HepG2 (cell line): ENCODE results near the gene CACHD1. TPM values are rescaled to one million over a fixed set of nuclear protein-coding genes. Genes with fewer than 3 reads are reported as not detected.

Source experiments
- ATAC-seq: fragments of 200-7000 bp; cut with Tn5 transposase; 3 replicates; pipeline ENCODE4 v1.9.1; 2020; ENCODE audit warnings: mild to moderate bottlenecking, moderate library complexity
- BruUV-seq: library from RNA; stranded (reverse); fragments of 400-500 nt; replicated peaks from 2 replicates; lab custom pipeline; 2021; lab: Mats Ljungman, UMichigan
- CTCF ChIA-PET: fragments of 300-600 bp; formaldehyde crosslinking; extraction: SDS; loops from one replicate; lab custom pipeline; 2021; ENCODE audit warnings: low total read pairs, inconsistent platforms, low intra/inter-chr PET ratio; lab: Yijun Ruan, JAX
- POLR2A ChIA-PET: fragments of 350-600 bp; sonication (Branson Sonifier 250); formaldehyde crosslinking; loops from one replicate; lab custom pipeline; 2020; ENCODE audit warnings: antibody characterized with exemption, inconsistent platforms; lab: Yijun Ruan, JAX
- DNase-seq: peaks from one replicate; pipeline ENCODE4 v3.0.0-alpha.2; 2015; ENCODE audit warnings: low spot score
- FAIRE-seq: peaks from 3 replicates; lab custom pipeline; 2011; peaks lifted over from hg19 to GRCh38; lab: Jason Lieb, UNC
- H2AFZ ChIP-seq: one replicate; pipeline ENCODE4 v1.6.1; 2011; ENCODE audit warnings: low read length, inconsistent platforms
- H3K27ac ChIP-seq: fragments of 300-600 bp; 3 replicates; pipeline ENCODE4 v1.8.0; 2011; ENCODE audit warnings: mixed run types, mild to moderate bottlenecking, mixed read lengths, low read length, inconsistent platforms; ENCODE audit not compliant: insufficient read depth; ENCODE audit errors: extremely low read length
- H3K27me3 ChIP-seq, 2 experiments: fragments of 200-600 bp in 1 of 2; 2 replicates in 1 of 2; 3 replicates in 1 of 2; pipeline versions ENCODE4 v1.6.0 to v1.8.0; 2011; ENCODE audit warnings: low read length in 2 of 2, mild to moderate bottlenecking in 2 of 2, moderate library complexity in 2 of 2, inconsistent platforms in 1 of 2; ENCODE audit not compliant: insufficient read depth in 2 of 2, control insufficient read depth in 1 of 2
- H3K36me3 ChIP-seq, 2 experiments: fragments of 200-600 bp in 1 of 2; replicated peaks in 1 of 2; 2 replicates in 1 of 2; 3 replicates in 1 of 2; pipeline versions ENCODE4 v1.5.1 to v1.8.0; 2011; ENCODE audit warnings: low read length in 2 of 2, inconsistent platforms in 1 of 2; ENCODE audit not compliant: insufficient read depth in 2 of 2, control insufficient read depth in 1 of 2
- H3K4me1 ChIP-seq: 2 replicates; pipeline ENCODE4 v1.5.1; 2012; ENCODE audit warnings: low read length, inconsistent platforms; ENCODE audit not compliant: insufficient read depth
- H3K4me2 ChIP-seq: 2 replicates; pipeline ENCODE4 v1.6.0; 2011; ENCODE audit warnings: low read depth, low read length, inconsistent platforms
- H3K4me3 ChIP-seq, 3 experiments: fragments of 200-600 bp in 1 of 3; sonication (generic), shearing (Covaris generic) in 1 of 3; replicated peaks in 1 of 3; 2 replicates each; pipeline ENCODE4 v1.5.1; 2011 to 2016; ENCODE audit warnings: low read length in 3 of 3, inconsistent platforms in 2 of 3, low read depth in 2 of 3, mild to moderate bottlenecking in 2 of 3, control low read depth in 1 of 3, mixed read lengths in 1 of 3; ENCODE audit not compliant: insufficient read depth in 1 of 3
- H3K79me2 ChIP-seq: one replicate; pipeline ENCODE4 v1.6.1; 2011; ENCODE audit warnings: low read length, inconsistent platforms; ENCODE audit not compliant: insufficient read depth
- H3K9ac ChIP-seq: 2 replicates; pipeline ENCODE4 v1.6.0; 2011; ENCODE audit warnings: mild to moderate bottlenecking, low read depth, low read length, inconsistent platforms; ENCODE audit not compliant: insufficient read depth
- H3K9me3 ChIP-seq: 2 replicates; pipeline ENCODE4 v1.5.1; 2012; ENCODE audit warnings: mild to moderate bottlenecking, low read length
- H4K20me1 ChIP-seq: 2 replicates; pipeline ENCODE4 v1.6.0; 2011; ENCODE audit warnings: inconsistent platforms, mild to moderate bottlenecking, low read length, moderate library complexity; ENCODE audit not compliant: insufficient read depth
- FOXM1 ChIP-seq: sonication (generic); formaldehyde crosslinking; IDR thresholded peaks from 2 replicates; pipeline ENCODE4 v1.5.0; 2020; ENCODE audit warnings: missing genetic modification reagents
- HMGA1 ChIP-seq: sonication (generic); formaldehyde crosslinking; conservative IDR thresholded peaks from 2 replicates; pipeline ENCODE4 v1.4.0; 2020; ENCODE audit warnings: missing genetic modification reagents
- JUNB ChIP-seq: sonication (generic); formaldehyde crosslinking; IDR thresholded peaks from 2 replicates; pipeline ENCODE4 v1.8.0; 2022; ENCODE audit warnings: missing genetic modification reagents, mild to moderate bottlenecking, borderline replicate concordance
- ZNF274 ChIP-seq: sonication (generic); formaldehyde crosslinking; IDR thresholded peaks from 2 replicates; pipeline ENCODE4 v1.5.1; 2020; ENCODE audit warnings: mild to moderate bottlenecking, missing genetic modification reagents
- ZNF343 ChIP-seq: sonication (generic); formaldehyde crosslinking; IDR thresholded peaks from 2 replicates; pipeline ENCODE4 v1.4.0; 2020; ENCODE audit warnings: mild to moderate bottlenecking, missing genetic modification reagents
- ZNF781 ChIP-seq: sonication (generic); formaldehyde crosslinking; IDR thresholded peaks from 2 replicates; pipeline ENCODE4 v1.5.1; 2020; ENCODE audit warnings: borderline replicate concordance, mild to moderate bottlenecking, missing genetic modification reagents; ENCODE audit errors: not compliant biosample characterization
- WGBS: methylation state at CpG from one replicate; pipeline ENCODE4 v1.1.6; 2017; ENCODE audit warnings: low lambda C conversion rate; 5-methylcytosine and 5-hydroxymethylcytosine counted together
- in situ Hi-C: cut with HindIII; loops from 2 replicates; pipeline ENCODE4 v1.10.0; 2017; ENCODE audit warnings: low pct_unique_long_range_greater_than_20kb; ENCODE audit not compliant: extremely low pct_ligation_motif_present
- intact Hi-C: fragments of 100-400 bp; cut with micrococcal nuclease; formaldehyde crosslinking; loops from one replicate; pipeline ENCODE4 v1.10.0; 2022; ENCODE audit not compliant: unreplicated experiment
- polyA plus RNA-seq, 8 experiments: library from polyadenylated mRNA; depleted of rRNA in 3 of 8; stranded (reverse) in 7 of 8; unstranded in 1 of 8; fragments of >200 nt; fragmentation: Illumina TruSeq in 4 of 8; extraction: Trizol in 4 of 8; gene quantifications; 2 replicates each; pipeline versions ENCODE4 v1.2.1 to v1.2.3, GENCODE V29; 2011 to 2016; ENCODE audit warnings: low read depth in 4 of 8, missing spikeins in 1 of 8, mixed read lengths in 1 of 8; ENCODE audit not compliant: insufficient read depth in 1 of 8
- total RNA-seq, 5 experiments: library from RNA; depleted of rRNA; stranded (reverse); fragments of >200 nt; fragmentation: Illumina TruSeq; extraction: Trizol; gene quantifications; 2 replicates each; pipeline ENCODE4 v1.2.3, GENCODE V29; 2016; ENCODE audit warnings: low read depth in 1 of 5
- TF ChIP-seq, protein P1 (sequence below): sonication (generic); formaldehyde crosslinking; IDR thresholded peaks from 2 replicates; pipeline ENCODE4 v1.4.0; 2020; ENCODE audit warnings: missing genetic modification reagents
- TF ChIP-seq, protein P2 (sequence below): sonication (generic); formaldehyde crosslinking; conservative IDR thresholded peaks from 2 replicates; pipeline ENCODE4 v1.4.0; 2020; ENCODE audit warnings: missing genetic modification reagents
- TF ChIP-seq, protein P3 (sequence below): sonication (generic); formaldehyde crosslinking; conservative IDR thresholded peaks from 2 replicates; pipeline ENCODE4 v1.4.0; 2020; ENCODE audit warnings: missing genetic modification reagents

CACHD1 gene
- total and polyA plus RNA-seq, 2 of the 13 experiments (the other 11 are each of a cell fraction or from before 2014, with no cell fraction given): 0.11 TPM; not detected in 1

DNA sequence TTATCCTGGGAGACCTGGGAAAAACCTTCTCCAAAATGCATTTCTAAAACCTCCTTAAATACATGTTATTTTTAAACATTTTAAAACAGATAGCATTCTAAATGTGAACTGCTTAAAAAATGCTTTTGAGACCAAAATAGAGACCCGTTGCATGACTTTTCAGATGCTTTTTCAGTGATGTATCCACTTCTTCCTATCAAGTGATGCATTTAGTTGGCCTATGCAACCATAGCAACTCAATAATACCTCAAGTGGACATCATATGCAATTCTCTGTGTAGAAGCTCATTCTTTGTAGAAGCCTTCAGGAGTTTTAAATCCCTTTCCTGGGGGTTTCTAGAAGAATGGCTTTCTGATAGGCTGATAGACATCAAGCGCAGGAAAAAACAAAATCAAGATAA lies 180.5 kb downstream of the CACHD1 start (continued):
- TF ChIP-seq ZNF343 (CRISPR knock-in tag): no peak
- TF ChIP-seq, protein P1, sequence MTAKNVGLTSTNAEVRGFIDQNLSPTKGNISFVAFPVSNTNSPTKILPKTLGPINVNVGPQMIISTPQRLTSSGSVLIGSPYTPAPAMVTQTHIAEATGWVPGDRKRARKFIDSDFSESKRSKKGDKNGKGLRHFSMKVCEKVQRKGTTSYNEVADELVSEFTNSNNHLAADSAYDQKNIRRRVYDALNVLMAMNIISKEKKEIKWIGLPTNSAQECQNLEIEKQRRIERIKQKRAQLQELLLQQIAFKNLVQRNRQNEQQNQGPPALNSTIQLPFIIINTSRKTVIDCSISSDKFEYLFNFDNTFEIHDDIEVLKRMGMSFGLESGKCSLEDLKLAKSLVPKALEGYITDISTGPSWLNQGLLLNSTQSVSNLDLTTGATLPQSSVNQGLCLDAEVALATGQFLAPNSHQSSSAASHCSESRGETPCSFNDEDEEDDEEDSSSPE: no peak
- no peak for TF ChIP-seq HMGA1 (CRISPR knock-in tag)
- TF ChIP-seq, protein P2, sequence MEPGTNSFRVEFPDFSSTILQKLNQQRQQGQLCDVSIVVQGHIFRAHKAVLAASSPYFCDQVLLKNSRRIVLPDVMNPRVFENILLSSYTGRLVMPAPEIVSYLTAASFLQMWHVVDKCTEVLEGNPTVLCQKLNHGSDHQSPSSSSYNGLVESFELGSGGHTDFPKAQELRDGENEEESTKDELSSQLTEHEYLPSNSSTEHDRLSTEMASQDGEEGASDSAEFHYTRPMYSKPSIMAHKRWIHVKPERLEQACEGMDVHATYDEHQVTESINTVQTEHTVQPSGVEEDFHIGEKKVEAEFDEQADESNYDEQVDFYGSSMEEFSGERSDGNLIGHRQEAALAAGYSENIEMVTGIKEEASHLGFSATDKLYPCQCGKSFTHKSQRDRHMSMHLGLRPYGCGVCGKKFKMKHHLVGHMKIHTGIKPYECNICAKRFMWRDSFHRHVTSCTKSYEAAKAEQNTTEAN (CRISPR knock-in tag): no peak
- TF ChIP-seq JUNB: no peak
- no peak for TF ChIP-seq ZNF274 (CRISPR knock-in tag)

DNA sequence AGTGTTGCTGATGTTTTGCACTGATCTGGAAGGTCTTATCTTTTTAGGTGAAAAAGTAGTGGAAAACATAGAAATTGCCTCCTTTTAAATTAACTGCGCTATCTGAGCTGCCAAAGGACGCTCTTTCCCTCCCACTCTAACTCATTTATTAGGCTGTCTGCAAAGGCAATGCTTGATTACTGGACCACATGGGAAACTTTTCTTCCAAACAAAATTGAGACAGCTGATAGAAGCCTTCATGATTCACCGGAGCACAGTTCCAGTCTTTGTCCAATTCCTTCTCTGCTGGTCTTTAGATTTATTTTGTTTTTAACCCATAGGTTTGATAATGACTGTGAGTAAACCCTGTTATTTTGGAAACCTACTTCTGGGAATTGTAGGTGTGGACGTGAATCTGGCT lies 181.9 kb downstream of the CACHD1 start:
- Histone ChIP-seq H3K9ac (no peak overlapping the region), H3K4me3 (no peak overlapping the region), H2AFZ (no peak overlapping the region), H3K9me3 (no peaks in the 10 kb centered on the region), H3K27me3 (peaks cover 1 to 4% of the 10 kb centered on the region in 2 experiments; a peak in 2 of 5 replicates), H3K79me2 (no peaks in the 10 kb centered on the region), H3K4me1 (no peaks in the 10 kb centered on the region), H3K4me2 (no peak overlapping the region), H4K20me1 (no peaks in the 10 kb centered on the region), H3K36me3 (no peaks in the 10 kb centered on the region), H3K27ac (no peak overlapping the region)
- BruUV-seq: no TSS peak
- CTCF ChIA-PET: no interaction called here
- FAIRE-seq (no peak), DNase-seq (no peak), ATAC-seq (no peak)
- POLR2A ChIA-PET: no interaction called here
- 55% methylated on average over 4 of the region's 4 CpGs for WGBS
- in situ Hi-C loops: no loop called here
- TF ChIP-seq FOXM1 (CRISPR knock-in tag) (no peak), ZNF781 (CRISPR knock-in tag) (no peak)
- TF ChIP-seq, protein P3, sequence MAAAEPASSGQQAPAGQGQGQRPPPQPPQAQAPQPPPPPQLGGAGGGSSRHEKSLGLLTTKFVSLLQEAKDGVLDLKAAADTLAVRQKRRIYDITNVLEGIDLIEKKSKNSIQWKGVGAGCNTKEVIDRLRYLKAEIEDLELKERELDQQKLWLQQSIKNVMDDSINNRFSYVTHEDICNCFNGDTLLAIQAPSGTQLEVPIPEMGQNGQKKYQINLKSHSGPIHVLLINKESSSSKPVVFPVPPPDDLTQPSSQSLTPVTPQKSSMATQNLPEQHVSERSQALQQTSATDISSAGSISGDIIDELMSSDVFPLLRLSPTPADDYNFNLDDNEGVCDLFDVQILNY (CRISPR knock-in tag): no peak
- intact Hi-C loops: no loop called here
